ENCODE data around the gene ZNF287. TPM values are rescaled to one million over a fixed set of nuclear protein-coding genes. Genes with fewer than 3 reads are reported as not detected.

ZNF287 gene
- total RNA-seq, 1 donor from 2014 or later, result 13.9 TPM

- Mint-ChIP-seq H3K27me3 (ENCODE audit: low read depth) (no peaks in the 10 kb centered on the region), H3K9me3 (peaks cover 74% of the 10 kb centered on the region), H3K4me1 (no peaks in the 10 kb centered on the region), H3K36me3 (peaks cover 76% of the 10 kb centered on the region), H3K4me3 (no peak overlapping the region), H3K27ac (no peak overlapping the region)
- no peak for DNase-seq (ENCODE audit: low spot score in 2 of 2, unreplicated experiment in 2 of 2)
- TF ChIP-seq CTCF (IDR thresholded peaks at IDR 0.05; ENCODE audit: unreplicated experiment), result no peak
These were observed 16.4 kb downstream of the ZNF287 start for GRCh38 chr17:16552637-16553045.

GRCh38 chr17:16551878-16552636 lies 16.9 kb downstream of the ZNF287 start:
- no peak for TF ChIP-seq CTCF (IDR thresholded peaks at IDR 0.05; ENCODE audit: unreplicated experiment)
- H3K9me3 Mint-ChIP-seq, result peaks cover 73% of the 10 kb centered on the region
- no peak for DNase-seq (ENCODE audit: low spot score in 2 of 2, unreplicated experiment in 2 of 2)
- no peak overlapping the region for H3K4me3 Mint-ChIP-seq
- H3K36me3 Mint-ChIP-seq, result peaks cover 74% of the 10 kb centered on the region
- no peak overlapping the region for H3K27ac Mint-ChIP-seq
- no peaks in the 10 kb centered on the region for H3K27me3 Mint-ChIP-seq (ENCODE audit: low read depth)
- no peaks in the 10 kb centered on the region for H3K4me1 Mint-ChIP-seq

GRCh38 chr17:16537130-16537458 lies 31.9 kb downstream of the ZNF287 start:
- Mint-ChIP-seq H3K9me3 (no peaks in the 10 kb centered on the region), H3K4me1 (peaks cover 12% of the 10 kb centered on the region), H3K27me3 (ENCODE audit: low read depth) (peaks cover 3% of the 10 kb centered on the region), H3K27ac (no peak overlapping the region), H3K36me3 (no peaks in the 10 kb centered on the region), H3K4me3 (peak overlapping the region; percentile 96)
- TF ChIP-seq CTCF (IDR thresholded peaks at IDR 0.05; ENCODE audit: unreplicated experiment), result peak; percentile 2
- no peak for DNase-seq (ENCODE audit: low spot score in 2 of 2, unreplicated experiment in 2 of 2)

- DNase-seq (ENCODE audit: low spot score in 2 of 2, unreplicated experiment in 2 of 2), result no peak
- Mint-ChIP-seq H3K27ac (no peak overlapping the region), H3K36me3 (no peaks in the 10 kb centered on the region), H3K4me1 (peaks cover 12% of the 10 kb centered on the region), H3K4me3 (no peak overlapping the region), H3K9me3 (no peaks in the 10 kb centered on the region), H3K27me3 (ENCODE audit: low read depth) (peaks cover 25% of the 10 kb centered on the region)
- TF ChIP-seq CTCF (IDR thresholded peaks at IDR 0.05; ENCODE audit: unreplicated experiment), result no peak
These were observed 34.8 kb downstream of the ZNF287 start for GRCh38 chr17:16534236-16534635.

GRCh38 chr17:16529906-16530305 lies 39.1 kb downstream of the ZNF287 start:
- Mint-ChIP-seq H3K27ac (no peak overlapping the region), H3K27me3 (ENCODE audit: low read depth) (peaks cover 46% of the 10 kb centered on the region), H3K4me3 (no peak overlapping the region), H3K9me3 (no peaks in the 10 kb centered on the region), H3K4me1 (peaks cover 2% of the 10 kb centered on the region), H3K36me3 (no peaks in the 10 kb centered on the region)
- no peak for DNase-seq (ENCODE audit: low spot score in 2 of 2, unreplicated experiment in 2 of 2)
- TF ChIP-seq CTCF (IDR thresholded peaks at IDR 0.05; ENCODE audit: unreplicated experiment), result no peak
